Measurements from ENCODE around the gene TRPV3.
"Not testable (repeated sequence)": the region's sequence is repeated elsewhere in the genome, so short reads cannot be mapped to it uniquely, and the experiment has no call there.

The TRPV3 gene

GRCh38 chr17:3526491-3526890 lies 31.1 kb downstream of the TRPV3 start:
- no peak for DNase-seq (ENCODE audit: low read depth, low spot score)

- no peak for DNase-seq (ENCODE audit: low read depth, low spot score)
Observed at GRCh38 chr17:3524024-3524423, 33.6 kb downstream of the TRPV3 start.

- not testable (repeated sequence) for DNase-seq (ENCODE audit: low read depth, low spot score)
Observed at GRCh38 chr17:3519472-3519871, 38.1 kb downstream of the TRPV3 start.

- DNase-seq (ENCODE audit: low read depth, low spot score) = no peak
Observed at GRCh38 chr17:3514873-3515272, 42.7 kb downstream of the TRPV3 start.

- not testable (repeated sequence) for DNase-seq (ENCODE audit: low read depth, low spot score)
Observed at GRCh38 chr17:3514167-3514566, 43.4 kb downstream of the TRPV3 start.

GRCh38 chr17:3513305-3514035 lies 44.1 kb downstream of the TRPV3 start:
- no peak for DNase-seq (ENCODE audit: low read depth, low spot score)

- no peak for DNase-seq (ENCODE audit: low read depth, low spot score)
Observed at GRCh38 chr17:3512505-3513171, 45.0 kb downstream of the TRPV3 start.

- no peak for DNase-seq (ENCODE audit: low read depth, low spot score)
Observed at GRCh38 chr17:3511852-3512504, 45.6 kb downstream of the TRPV3 start.

- DNase-seq (ENCODE audit: low read depth, low spot score) = peak; percentile 47
Observed at GRCh38 chr17:3510090-3510489, 47.5 kb downstream of the TRPV3 start.

GRCh38 chr17:3507869-3508268 lies 49.7 kb downstream of the TRPV3 start:
- DNase-seq (ENCODE audit: low read depth, low spot score) = no peak

GRCh38 chr17:3507071-3507470 lies 50.5 kb downstream of the TRPV3 start:
- DNase-seq (ENCODE audit: low read depth, low spot score) = no peak

- DNase-seq (ENCODE audit: low read depth, low spot score) = no peak
Observed at GRCh38 chr17:3506054-3506453, 51.6 kb downstream of the TRPV3 start.

GRCh38 chr17:3505008-3505407 lies 52.6 kb downstream of the TRPV3 start:
- DNase-seq (ENCODE audit: low read depth, low spot score) = no peak

- DNase-seq (ENCODE audit: low read depth, low spot score) = no peak
Observed at GRCh38 chr17:3503285-3503684, 54.3 kb downstream of the TRPV3 start.

GRCh38 chr17:3502466-3502865 lies 55.1 kb downstream of the TRPV3 start:
- DNase-seq (ENCODE audit: low read depth, low spot score) = no peak

- no peak for DNase-seq (ENCODE audit: low read depth, low spot score)
Observed at GRCh38 chr17:3501344-3501743, 56.3 kb downstream of the TRPV3 start.

- no peak for DNase-seq (ENCODE audit: low read depth, low spot score)
Observed at GRCh38 chr17:3497101-3497500, 60.5 kb downstream of the TRPV3 start.

GRCh38 chr17:3485481-3486068 lies 72.0 kb downstream of the TRPV3 start:
- DNase-seq (ENCODE audit: low read depth, low spot score) = no peak

GRCh38 chr17:3482852-3483251 lies 74.8 kb downstream of the TRPV3 start:
- DNase-seq (ENCODE audit: low read depth, low spot score) = peak; percentile 45

- DNase-seq (ENCODE audit: low read depth, low spot score) = no peak
Observed at GRCh38 chr17:3479988-3480387, 77.6 kb downstream of the TRPV3 start.

- DNase-seq (ENCODE audit: low read depth, low spot score) = no peak
Observed at GRCh38 chr17:3475812-3476610, 81.6 kb downstream of the TRPV3 start, which contains the start of gene ASPA. TSS of gene ASPA (plus strand) at chr17:3475997. CDS start at chr17:3476160, 163 bp downstream.

All from iPS DF 19.7 (cell line).